Progenitor cell of endocrine pancreas (in vitro differentiated cells): Measurements from ENCODE around the gene TRIP11. TPM values are rescaled to one million over a fixed set of nuclear protein-coding genes. Genes with fewer than 3 reads are reported as not detected.

Experiments used
- DNase-seq: peaks from one replicate; pipeline ENCODE4 v3.0.0; 2021; ENCODE audit warnings: low spot score; ENCODE audit not compliant: unreplicated experiment
- H3K27ac Mint-ChIP-seq: 2 replicates; pipeline ENCODE4 v1.8.0; 2021; ENCODE audit warnings: mild to moderate bottlenecking, moderate library complexity, mixed read lengths
- H3K27me3 Mint-ChIP-seq: 2 replicates; pipeline ENCODE4 v1.8.0; 2021; ENCODE audit warnings: mixed read lengths
- H3K36me3 Mint-ChIP-seq: 2 replicates; pipeline ENCODE4 v1.8.0; 2022; ENCODE audit warnings: mixed read lengths; ENCODE audit not compliant: insufficient read depth
- H3K4me1 Mint-ChIP-seq: 2 replicates; pipeline ENCODE4 v1.8.0; 2021; ENCODE audit warnings: low read depth, mixed read lengths
- H3K4me3 Mint-ChIP-seq: 2 replicates; pipeline ENCODE4 v1.8.0; 2021; ENCODE audit warnings: low read depth, mild to moderate bottlenecking, moderate library complexity, mixed read lengths
- H3K9me3 Mint-ChIP-seq: 2 replicates; pipeline ENCODE4 v1.8.0; 2021; ENCODE audit warnings: low read depth, mixed read lengths
- total RNA-seq: library from RNA; stranded (reverse); gene quantifications from 2 replicates; pipeline ENCODE4 v1.2.1, GENCODE V29; 2021
- TF ChIP-seq, protein P1 (sequence below): fragments of 200-600 bp; sonication (generic); IDR thresholded peaks from one replicate; pipeline ENCODE4 v1.5.0; 2021; ENCODE audit warnings: antibody characterized with exemption, mild to moderate bottlenecking; ENCODE audit not compliant: unreplicated experiment

The TRIP11 gene
- total RNA-seq, 1 donor from 2014 or later, result 60.9 TPM

DNA sequence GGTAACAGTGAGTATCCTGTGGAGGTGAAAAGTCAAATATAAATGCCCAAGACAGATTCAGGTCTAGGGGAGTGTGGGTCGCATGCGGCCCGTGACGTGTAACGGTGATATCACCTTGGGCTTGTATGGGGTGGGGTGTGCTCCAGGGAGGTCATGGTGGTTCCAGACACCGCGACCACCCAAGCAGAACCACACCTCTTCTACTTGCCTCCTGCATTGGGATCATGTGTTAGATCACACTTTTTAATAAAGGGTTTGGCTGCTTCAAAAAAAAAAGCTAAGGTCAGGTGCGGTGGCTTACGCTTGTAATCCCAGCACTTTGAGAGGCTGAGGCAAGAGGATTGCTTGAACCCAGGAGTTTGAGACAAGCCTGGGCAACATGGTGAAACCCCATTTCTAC lies 96.9 kb downstream of the TRIP11 start:
- H3K4me1 Mint-ChIP-seq, result peaks cover 8% of the 10 kb centered on the region
- TF ChIP-seq, protein P1, sequence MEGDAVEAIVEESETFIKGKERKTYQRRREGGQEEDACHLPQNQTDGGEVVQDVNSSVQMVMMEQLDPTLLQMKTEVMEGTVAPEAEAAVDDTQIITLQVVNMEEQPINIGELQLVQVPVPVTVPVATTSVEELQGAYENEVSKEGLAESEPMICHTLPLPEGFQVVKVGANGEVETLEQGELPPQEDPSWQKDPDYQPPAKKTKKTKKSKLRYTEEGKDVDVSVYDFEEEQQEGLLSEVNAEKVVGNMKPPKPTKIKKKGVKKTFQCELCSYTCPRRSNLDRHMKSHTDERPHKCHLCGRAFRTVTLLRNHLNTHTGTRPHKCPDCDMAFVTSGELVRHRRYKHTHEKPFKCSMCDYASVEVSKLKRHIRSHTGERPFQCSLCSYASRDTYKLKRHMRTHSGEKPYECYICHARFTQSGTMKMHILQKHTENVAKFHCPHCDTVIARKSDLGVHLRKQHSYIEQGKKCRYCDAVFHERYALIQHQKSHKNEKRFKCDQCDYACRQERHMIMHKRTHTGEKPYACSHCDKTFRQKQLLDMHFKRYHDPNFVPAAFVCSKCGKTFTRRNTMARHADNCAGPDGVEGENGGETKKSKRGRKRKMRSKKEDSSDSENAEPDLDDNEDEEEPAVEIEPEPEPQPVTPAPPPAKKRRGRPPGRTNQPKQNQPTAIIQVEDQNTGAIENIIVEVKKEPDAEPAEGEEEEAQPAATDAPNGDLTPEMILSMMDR, result no peak
- no peak for DNase-seq
- H3K27ac Mint-ChIP-seq, result no peak overlapping the region
- no peaks in the 10 kb centered on the region for H3K9me3 Mint-ChIP-seq
- peaks cover 35% of the 10 kb centered on the region for H3K27me3 Mint-ChIP-seq
- H3K4me3 Mint-ChIP-seq, result no peak overlapping the region
- no peaks in the 10 kb centered on the region for H3K36me3 Mint-ChIP-seq

DNA sequence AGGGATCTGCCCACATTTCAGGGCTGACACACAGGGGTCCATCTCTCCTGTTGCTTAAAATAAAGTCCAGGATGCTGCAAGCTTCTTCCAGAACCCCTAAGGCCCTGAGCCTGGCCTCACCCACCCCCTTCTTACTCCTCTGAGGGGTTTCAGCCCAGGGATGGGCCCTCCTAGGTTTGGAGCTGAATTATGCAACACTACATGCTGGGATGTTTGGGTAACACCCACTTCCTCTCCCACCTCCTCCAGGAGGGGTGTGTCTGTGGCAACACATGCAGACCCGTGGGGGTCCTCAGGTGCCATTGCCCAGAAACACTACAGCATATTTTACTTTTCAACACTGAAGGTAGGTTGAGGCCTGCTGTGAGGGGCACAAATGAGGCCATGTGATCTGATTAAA lies 97.7 kb downstream of the TRIP11 start:
- Mint-ChIP-seq H3K36me3 (no peaks in the 10 kb centered on the region), H3K9me3 (no peaks in the 10 kb centered on the region), H3K4me3 (no peak overlapping the region), H3K27ac (no peak overlapping the region), H3K27me3 (peaks cover 31% of the 10 kb centered on the region), H3K4me1 (peaks cover 8% of the 10 kb centered on the region)
- TF ChIP-seq, protein P1, result no peak
- DNase-seq, result no peak

DNA sequence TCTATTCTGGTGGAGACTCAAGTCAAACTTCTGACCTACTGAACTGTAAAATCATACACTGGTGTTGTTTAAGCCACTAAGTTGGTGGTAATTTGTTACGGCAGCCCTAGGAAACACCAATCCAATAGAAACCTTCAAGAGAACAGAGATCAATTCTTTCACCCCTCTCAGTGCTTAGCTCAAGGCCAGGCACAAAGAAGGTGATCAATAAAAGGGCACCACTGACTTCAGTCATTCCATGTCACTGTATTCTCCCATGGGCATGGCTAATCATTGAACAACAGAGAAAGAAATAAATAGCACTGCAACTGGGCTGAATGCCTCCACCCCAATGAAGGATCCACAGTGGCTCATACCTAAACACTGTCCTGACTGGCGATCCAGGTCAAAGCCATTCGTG lies 99.7 kb downstream of the TRIP11 start:
- Mint-ChIP-seq H3K4me1 (peaks cover 11% of the 10 kb centered on the region), H3K27ac (peak overlapping the region; percentile 67), H3K9me3 (no peaks in the 10 kb centered on the region), H3K4me3 (no peak overlapping the region), H3K36me3 (peaks cover 1% of the 10 kb centered on the region), H3K27me3 (peaks cover 16% of the 10 kb centered on the region)
- TF ChIP-seq, protein P1, result no peak
- no peak for DNase-seq

DNA sequence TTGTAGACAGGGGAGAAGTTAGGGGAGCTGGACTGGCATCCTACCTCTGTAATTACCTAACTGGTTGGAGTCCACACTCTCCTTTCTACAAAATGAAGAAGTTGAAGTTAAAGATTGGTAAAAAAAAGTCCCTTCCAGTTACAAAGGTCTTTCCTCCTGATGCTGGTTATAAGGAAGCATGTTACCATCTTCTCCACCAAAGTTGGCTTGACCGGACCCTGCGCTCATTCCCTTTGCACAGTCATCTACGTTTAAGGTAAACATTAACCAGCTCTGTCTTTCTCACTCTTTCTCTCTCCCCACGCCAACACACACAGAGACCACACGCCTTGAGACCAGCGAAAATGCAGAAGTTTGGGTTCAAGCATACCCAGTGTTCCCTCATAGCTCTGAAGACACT lies 104.3 kb downstream of the TRIP11 start:
- TF ChIP-seq, protein P1, result no peak
- H3K27ac Mint-ChIP-seq, result no peak overlapping the region
- no peaks in the 10 kb centered on the region for H3K9me3 Mint-ChIP-seq
- peaks cover 7% of the 10 kb centered on the region for H3K27me3 Mint-ChIP-seq
- peaks cover 12% of the 10 kb centered on the region for H3K4me1 Mint-ChIP-seq
- H3K4me3 Mint-ChIP-seq, result no peak overlapping the region
- peaks cover 1% of the 10 kb centered on the region for H3K36me3 Mint-ChIP-seq
- no peak for DNase-seq

DNA sequence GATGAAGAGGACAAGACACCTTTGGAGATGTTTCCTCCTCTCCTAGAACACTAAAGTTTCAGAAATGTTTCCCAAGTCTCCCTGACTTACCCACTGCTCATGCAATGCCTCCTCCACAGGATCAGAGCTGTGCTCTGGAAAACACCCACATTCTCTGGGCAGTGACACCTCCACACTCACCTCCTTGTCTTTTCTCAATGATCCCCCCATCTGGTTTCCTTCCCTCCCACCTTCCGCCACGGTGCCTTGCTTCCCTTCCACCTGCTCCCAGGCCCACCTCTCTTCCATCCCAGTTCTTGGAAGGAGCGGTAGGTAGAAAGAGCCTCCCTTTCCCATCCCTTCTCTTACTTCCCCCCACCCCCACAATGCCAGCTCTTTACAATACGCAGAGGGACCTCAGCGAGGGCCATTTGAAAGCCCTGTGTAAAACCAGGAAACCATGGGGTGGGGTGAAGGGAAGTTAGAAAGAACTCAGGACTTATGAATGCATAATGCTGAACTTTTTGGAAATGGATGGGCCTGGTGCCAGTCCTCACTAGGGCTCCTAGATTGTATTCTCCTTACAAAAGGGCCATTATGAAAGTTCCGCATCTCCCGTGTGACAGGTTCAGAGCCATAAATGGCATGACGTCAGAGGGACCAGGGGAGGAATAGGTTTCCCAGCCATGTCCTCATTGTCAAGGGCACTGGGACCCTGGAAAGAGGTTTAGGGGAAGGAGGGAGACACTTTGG lies 105.1 kb downstream of the TRIP11 start:
- Mint-ChIP-seq H3K4me1 (peaks cover 10% of the 10 kb centered on the region), H3K27me3 (peaks cover 7% of the 10 kb centered on the region), H3K27ac (no peak overlapping the region), H3K36me3 (peaks cover 1% of the 10 kb centered on the region), H3K4me3 (no peak overlapping the region), H3K9me3 (no peaks in the 10 kb centered on the region)
- TF ChIP-seq, protein P1, result no peak
- DNase-seq, result no peak
